HG02981 (cell line): ENCODE results near the gene GALNT18.
"Not testable (repeated sequence)": the region's sequence is repeated elsewhere in the genome, so short reads cannot be mapped to it uniquely, and the experiment has no call there.

ENCODE experiments used
- ATAC-seq: cut with Tn5 transposase; IDR thresholded peaks from one replicate; pipeline ENCODE4 v1.9.1; 2021; ENCODE audit warnings: mild to moderate bottlenecking, moderate library complexity; ENCODE audit not compliant: unreplicated experiment

The GALNT18 gene

DNA sequence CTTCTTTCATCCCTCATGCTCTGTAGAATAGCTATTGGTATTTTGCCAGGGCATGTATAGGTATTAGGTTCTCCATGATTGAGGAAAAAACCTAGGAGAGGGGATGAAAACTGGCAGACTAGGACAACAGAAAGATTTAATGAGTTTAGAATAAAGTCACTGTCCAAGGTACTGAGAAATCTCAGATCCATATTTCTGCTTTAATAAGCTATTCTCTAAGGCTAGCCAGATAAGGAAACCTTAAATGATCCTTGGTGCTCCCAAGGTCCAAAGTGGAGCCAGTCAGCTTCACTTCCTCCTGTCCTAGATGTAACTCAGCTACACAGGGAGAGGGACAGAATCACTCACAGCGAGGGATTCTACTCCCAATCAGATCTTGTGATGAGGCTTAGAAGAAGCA lies 255.0 kb downstream of the GALNT18 start:
- ATAC-seq, result no peak

- no peak for ATAC-seq
Measured at GRCh38 chr11:11363674-11364073, 258.1 kb downstream of the GALNT18 start.

DNA sequence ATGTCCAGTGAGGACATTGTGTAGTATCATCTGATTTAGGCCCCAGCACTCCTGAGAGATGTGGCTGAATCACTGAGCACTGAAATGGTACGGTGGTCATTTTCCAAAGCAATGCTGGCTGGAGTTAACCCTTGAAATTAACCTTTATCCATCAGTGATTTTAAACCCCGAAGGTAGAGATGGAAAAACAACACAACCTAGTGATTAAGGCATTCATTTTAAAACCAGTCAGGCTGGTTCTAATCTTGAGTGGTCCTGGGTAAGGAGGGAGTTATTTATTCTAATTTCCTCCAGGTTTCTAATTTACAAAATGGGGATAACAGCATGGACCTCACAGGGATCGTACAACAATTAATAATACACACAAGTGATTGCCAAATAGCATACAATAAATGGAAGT lies 262.2 kb downstream of the GALNT18 start:
- no peak for ATAC-seq

DNA sequence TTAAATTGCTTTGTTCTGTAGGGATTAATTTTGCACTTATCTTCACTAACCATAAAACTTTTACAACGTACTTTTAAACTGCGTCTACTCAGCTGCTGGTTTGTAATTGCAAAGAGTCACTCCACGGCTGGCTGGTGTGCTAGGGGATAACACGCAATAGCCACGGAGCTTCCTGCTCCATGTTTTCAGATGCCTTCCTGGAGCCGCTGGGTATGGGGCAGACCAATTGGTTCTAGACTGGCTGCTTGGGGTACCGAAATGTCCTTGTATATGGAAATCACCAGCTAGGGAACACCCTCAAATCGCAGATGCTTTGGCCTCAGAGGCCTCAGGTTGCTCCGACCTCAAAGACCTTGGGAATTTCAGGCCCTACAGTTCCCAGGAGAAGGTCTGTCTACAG lies 265.0 kb downstream of the GALNT18 start:
- ATAC-seq, result no peak

GRCh38 chr11:11352878-11353277 lies 268.9 kb downstream of the GALNT18 start, which contains the start of gene CSNK2A3:
TSS of gene CSNK2A3 (minus strand) at chr11:11353250. CDS start at chr11:11353119, 131 bp downstream.
- not testable (repeated sequence) for ATAC-seq

DNA sequence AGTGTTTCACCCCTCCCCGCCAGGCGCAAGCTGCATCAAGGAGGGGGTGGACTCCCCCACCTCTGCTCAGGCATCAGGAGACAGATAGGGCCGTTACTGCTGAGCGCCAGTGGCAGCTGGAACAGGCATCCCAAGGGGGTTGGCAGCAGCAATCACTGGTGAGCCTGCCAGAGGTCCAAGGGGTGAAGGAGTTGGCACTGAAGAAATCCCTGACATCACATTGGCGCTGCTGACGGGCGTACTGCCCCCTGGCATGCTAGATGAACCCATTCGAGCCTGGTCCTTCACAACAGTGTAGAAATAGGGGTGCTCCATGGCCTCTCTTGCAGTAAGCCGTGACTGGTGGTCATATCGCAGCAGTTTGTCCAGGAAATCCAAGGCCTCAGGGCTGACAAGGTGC lies 270.0 kb downstream of the GALNT18 start:
- ATAC-seq, result not testable (repeated sequence)

GRCh38 chr11:11351042-11351586 lies 270.7 kb downstream of the GALNT18 start:
- ATAC-seq, result no peak

DNA sequence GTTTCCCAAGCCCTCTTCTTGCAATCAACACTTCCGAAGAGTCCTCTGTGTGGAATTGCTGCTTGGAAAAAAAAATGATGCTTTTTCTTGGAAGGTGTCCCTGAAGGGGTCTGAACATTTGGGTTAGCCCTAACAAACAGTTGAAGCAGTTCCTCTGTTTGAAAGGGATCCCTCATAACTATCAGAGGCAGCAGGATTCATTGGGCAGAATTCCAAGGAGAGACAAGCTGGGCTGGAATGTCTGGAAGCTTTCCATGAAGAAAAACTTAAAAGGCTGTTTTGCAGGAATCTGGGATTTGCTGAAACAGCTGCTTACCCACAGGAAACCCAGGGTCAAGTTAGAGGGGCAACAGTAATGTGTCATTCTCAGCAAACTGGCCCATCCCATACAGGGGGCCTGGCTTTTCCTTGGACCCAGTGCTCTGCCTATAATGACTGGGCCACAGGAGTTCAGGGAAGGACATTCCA lies 271.9 kb downstream of the GALNT18 start:
- ATAC-seq, result no peak

DNA sequence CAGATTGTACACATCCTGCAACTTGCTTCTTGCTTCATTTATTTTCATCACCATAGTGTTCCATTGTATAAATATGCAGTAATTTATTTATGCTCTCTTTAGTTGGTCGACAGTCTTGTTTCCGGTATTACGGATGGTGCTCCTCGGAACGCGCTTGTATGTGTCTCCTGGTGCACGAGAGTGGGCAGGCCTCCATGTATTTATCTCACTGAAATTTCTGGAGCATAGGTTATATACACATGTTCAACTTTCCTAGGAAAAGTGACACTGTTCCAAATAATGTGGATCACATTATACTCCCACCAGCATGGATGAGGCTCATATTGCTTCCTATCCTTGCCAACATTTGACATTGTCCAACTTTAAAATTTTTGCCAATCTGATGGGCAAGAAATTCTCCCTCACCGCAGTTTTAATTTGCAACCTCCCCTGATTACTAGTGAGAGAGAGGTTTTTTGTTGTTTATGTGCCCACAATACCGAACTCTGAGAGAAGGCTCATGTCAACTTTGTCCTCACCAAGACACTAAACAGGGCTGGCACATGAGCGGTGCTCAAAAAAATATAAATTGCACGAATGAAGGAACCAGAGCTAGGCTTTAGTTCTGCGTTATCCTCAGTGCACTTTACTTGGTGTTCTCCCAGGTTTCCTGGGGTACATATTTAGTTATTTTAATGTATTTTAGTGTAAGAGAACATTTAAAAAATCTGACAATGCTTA lies 272.5 kb downstream of the GALNT18 start:
- ATAC-seq, result no peak

GRCh38 chr11:11348303-11348702 lies 273.5 kb downstream of the GALNT18 start:
- ATAC-seq, result no peak

- ATAC-seq, result no peak
Measured at GRCh38 chr11:11347592-11347991, 274.2 kb downstream of the GALNT18 start.

DNA sequence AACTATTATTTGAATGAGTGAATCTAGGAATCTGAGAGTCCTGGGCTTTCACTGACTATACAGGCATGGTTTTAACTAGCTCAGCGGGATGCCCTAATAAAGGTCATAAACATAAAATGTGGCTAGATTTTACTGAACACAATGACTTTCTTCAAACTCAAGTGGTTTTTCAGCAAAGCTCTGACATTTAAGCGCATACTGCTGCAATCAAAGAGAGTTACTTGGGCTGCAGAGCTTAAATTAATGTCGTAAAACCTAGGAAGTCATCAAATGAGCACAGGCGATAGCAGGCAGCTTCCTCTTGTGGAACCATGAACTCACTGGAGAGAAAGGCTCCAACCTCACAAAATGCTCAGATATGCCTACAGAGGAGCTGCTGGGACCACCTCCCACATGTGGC lies 275.5 kb downstream of the GALNT18 start:
- no peak for ATAC-seq

DNA sequence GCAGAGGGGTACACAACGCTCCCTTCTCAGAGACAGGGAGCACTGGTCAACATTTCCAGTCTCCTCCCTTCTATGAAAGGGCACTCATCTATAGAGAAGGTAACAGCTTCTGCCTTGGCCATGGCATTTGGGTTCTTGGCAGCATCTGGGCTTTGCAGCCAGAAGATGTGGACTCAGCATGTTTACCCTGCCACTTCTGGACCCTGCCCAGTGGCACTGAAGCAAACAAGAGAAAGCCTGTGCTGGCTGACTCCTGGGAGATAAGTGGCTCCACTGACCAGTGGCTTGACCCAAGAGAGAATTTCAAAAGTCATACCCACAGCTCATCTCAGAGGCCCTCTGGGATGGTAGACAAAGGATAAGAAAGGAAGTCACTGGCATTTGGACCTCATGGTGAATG lies 276.7 kb downstream of the GALNT18 start:
- ATAC-seq, result no peak

- no peak for ATAC-seq
Measured at GRCh38 chr11:11344045-11344444, 277.8 kb downstream of the GALNT18 start.

GRCh38 chr11:11338304-11338703 lies 283.5 kb downstream of the GALNT18 start:
- no peak for ATAC-seq

- no peak for ATAC-seq
Measured at GRCh38 chr11:11336664-11337063, 285.1 kb downstream of the GALNT18 start.

DNA sequence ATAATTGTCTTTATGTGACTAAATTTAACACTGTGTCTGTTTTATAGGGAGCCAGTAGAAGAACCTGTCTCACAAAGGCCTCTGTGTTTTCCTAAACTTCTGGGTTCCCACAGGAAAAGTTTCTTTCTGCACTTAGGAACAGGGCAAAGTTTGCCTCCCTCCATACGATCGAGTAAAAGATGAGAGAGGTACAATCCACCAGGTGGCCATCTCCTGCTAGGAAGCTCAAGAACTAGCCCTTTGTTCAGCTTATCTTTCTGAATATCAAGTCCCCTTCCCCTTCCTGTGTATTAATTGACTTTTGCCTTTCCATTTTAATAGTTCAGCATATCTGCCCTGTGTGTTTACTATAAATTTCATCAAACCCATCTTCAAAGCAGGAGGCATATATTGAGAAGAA lies 286.8 kb downstream of the GALNT18 start:
- no peak for ATAC-seq

- no peak for ATAC-seq
Measured at GRCh38 chr11:11334607-11335006, 287.2 kb downstream of the GALNT18 start.

- ATAC-seq, result no peak
Measured at GRCh38 chr11:11332141-11332710, 289.6 kb downstream of the GALNT18 start.

DNA sequence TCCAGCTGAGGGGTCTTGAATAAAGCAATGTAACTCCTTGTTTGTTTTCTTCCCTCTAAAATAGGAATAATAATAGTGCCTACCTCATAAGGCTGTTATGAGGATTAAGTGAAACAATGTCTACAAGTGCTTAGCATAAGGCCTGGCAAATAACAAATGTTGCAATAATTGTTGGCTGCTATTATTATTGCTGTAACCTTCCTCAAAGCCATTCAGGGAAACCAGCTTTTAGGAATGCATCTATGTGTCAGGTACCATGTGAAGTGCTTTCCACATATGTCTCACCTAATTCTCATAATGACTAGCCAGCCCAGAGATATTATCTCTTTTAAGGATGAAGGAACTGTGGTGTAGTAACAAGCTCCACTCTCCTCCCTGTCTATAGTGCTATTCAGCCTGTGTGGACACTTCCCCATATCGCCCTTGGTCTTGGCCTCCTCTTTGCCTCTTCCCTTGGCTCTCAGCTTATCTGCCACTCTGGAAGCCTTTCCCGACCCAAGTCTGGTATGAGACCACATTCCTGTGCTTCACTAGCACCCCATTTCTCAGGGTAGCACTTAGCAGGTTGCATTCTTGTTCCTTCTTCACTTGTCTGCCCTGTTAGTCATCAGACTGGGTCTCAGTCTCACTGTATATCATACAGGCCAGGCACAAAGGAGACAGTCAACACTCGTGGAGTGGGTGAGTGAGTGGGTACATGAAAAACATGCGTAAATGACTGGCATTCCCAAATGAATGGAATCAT lies 292.6 kb downstream of the GALNT18 start:
- ATAC-seq, result no peak

GRCh38 chr11:11324090-11324489 lies 297.7 kb downstream of the GALNT18 start:
- no peak for ATAC-seq

- ATAC-seq, result no peak
Measured at GRCh38 chr11:11322101-11322500, 299.7 kb downstream of the GALNT18 start.
